Stomach (tissue), 9 donors: ENCODE measurements around the gene RNF115. TPM values are rescaled to one million over a fixed set of nuclear protein-coding genes. Genes with fewer than 3 reads are reported as not detected.
A peak's percentile ranks its signal among the peaks of the same experiment; 100 is the strongest.

Experiments used
- DNase-seq, 2 donors: peaks; one replicate each; pipeline versions ENCODE4 v3.0.0 to v3.0.0-alpha.2; 2013 to 2019
- H3K27ac ChIP-seq, 5 donors: fragments of 200-600 bp in 4 of 5; sonication (generic) in 4 of 5; one replicate each; pipeline ENCODE4 v1.5.1; 2013 to 2019; ENCODE audit warnings: mild to moderate bottlenecking in 1 of 5, moderate library complexity in 1 of 5
- H3K27me3 ChIP-seq, 3 donors: fragments of 200-600 bp; sonication (generic); one replicate each; pipeline ENCODE4 v1.5.1; 2017 to 2019; ENCODE audit warnings: mixed run types in 1 of 3
- H3K36me3 ChIP-seq, 4 donors: fragments of 200-600 bp; sonication (generic); 1 replicate in 3 of 4; 2 replicates in 1 of 4; pipeline ENCODE4 v1.5.1; 2016 to 2019
- H3K4me1 ChIP-seq, 4 donors: fragments of 200-600 bp; sonication (generic); one replicate each; pipeline ENCODE4 v1.5.1; 2016 to 2019
- H3K4me3 ChIP-seq, 4 donors: fragments of 200-600 bp; sonication (generic) in 3 of 4; one replicate each; pipeline ENCODE4 v1.5.1; 2016 to 2019; ENCODE audit warnings: mild to moderate bottlenecking in 1 of 4
- H3K9me3 ChIP-seq, 4 donors: fragments of 200-600 bp; sonication (generic); one replicate each; pipeline ENCODE4 v1.5.1; 2016 to 2019
- CTCF ChIP-seq, 7 experiments: fragments of 450-650 bp in 4 of 7; fragments of 200-600 bp in 3 of 7; sonication (generic) in 3 of 7; IDR thresholded peaks; one replicate each; pipeline ENCODE4 v1.5.1; 2016 to 2019; ENCODE audit warnings: antibody characterized with exemption in 7 of 7, control low read depth in 2 of 7, mild to moderate bottlenecking in 1 of 7
- EP300 ChIP-seq: sonication (generic); formaldehyde crosslinking; IDR thresholded peaks from one replicate; pipeline ENCODE4 v1.6.1; 2017; ENCODE audit warnings: antibody characterized with exemption
- POLR2A ChIP-seq, 4 donors: fragments of 450-650 bp; IDR thresholded peaks; one replicate each; pipeline ENCODE4 v1.6.1; 2016; ENCODE audit warnings: antibody characterized with exemption in 4 of 4, control low read depth in 2 of 4, mild to moderate bottlenecking in 1 of 4, moderate library complexity in 1 of 4
- POLR2AphosphoS5 ChIP-seq, 3 donors: sonication (generic); formaldehyde crosslinking; IDR thresholded peaks; one replicate each; pipeline ENCODE4 v1.6.1; 2016; ENCODE audit warnings: antibody characterized with exemption in 3 of 3
- WGBS, 5 donors: extraction: QIAGEN DNeasy Blood & Tissue Kit in 3 of 5; methylation state at CpG; one replicate each; pipeline versions ENCODE4 v1.1.5 to v1.1.7; 2013 to 2018; 5-methylcytosine and 5-hydroxymethylcytosine counted together
- intact Hi-C: fragments of 100-400 bp; cut with DNase I; formaldehyde crosslinking; loops from one replicate; pipeline ENCODE4 v1.15.1; 2023; ENCODE audit warnings: low total_unique reads
- polyA plus RNA-seq, 3 donors: library from polyadenylated mRNA; stranded (reverse); fragments of 200-250 nt; gene quantifications; one replicate each; pipeline ENCODE4 v1.2.3, GENCODE V29; 2013
- total RNA-seq, 5 donors: library from RNA; depleted of rRNA; stranded (reverse); fragments of >200 nt; gene quantifications; one replicate each; pipeline versions ENCODE4 v1.1.0 to v1.2.3, GENCODE V29; 2014 to 2016
- donor health status: healthy with polysubstance abuse.
- donor health status: Bipolar disorder and iron deficiency.
- donor health status: healthy.

Gene RNF115
- total and polyA plus RNA-seq, 8 donors = 4.8 to 44.1 (median 12.6) TPM

- H3K4me1 ChIP-seq = peaks cover 0 to 2% (median under 1%) of the 10 kb centered on the region in 4 donors
- TF ChIP-seq POLR2A (IDR thresholded peaks at IDR 0.05) = no peak
- TF ChIP-seq CTCF (IDR thresholded peaks at IDR 0.05) = no peak
- no peak for TF ChIP-seq EP300
- TF ChIP-seq POLR2AphosphoS5 (IDR thresholded peaks at IDR 0.05) = no peak
- no peaks in the 10 kb centered on the region for H3K27me3 ChIP-seq
- no peaks in the 10 kb centered on the region for H3K9me3 ChIP-seq
- 67 to 78% (median 72%) methylated on average over 5 of the region's 5 CpGs for WGBS, 5 donors
- no peak for DNase-seq
- H3K36me3 ChIP-seq = no peaks in the 10 kb centered on the region
- intact Hi-C loops = no loop called here
- H3K27ac ChIP-seq = no peak overlapping the region
- no peak overlapping the region for H3K4me3 ChIP-seq
These were observed 127.9 kb downstream of the RNF115 start for GRCh38 chr1:145695821-145696629.

GRCh38 chr1:145692785-145693443, 131.0 kb downstream of the RNF115 start:
- Histone ChIP-seq H3K27me3 (no peaks in the 10 kb centered on the region), H3K9me3 (no peaks in the 10 kb centered on the region), H3K36me3 (no peaks in the 10 kb centered on the region), H3K27ac (no peak overlapping the region), H3K4me3 (no peak overlapping the region), H3K4me1 (peaks cover 0 to 18% (median 12%) of the 10 kb centered on the region in 4 donors)
- TF ChIP-seq EP300 (no peak), POLR2A (IDR thresholded peaks at IDR 0.05) (no peak), POLR2AphosphoS5 (IDR thresholded peaks at IDR 0.05) (no peak), CTCF (IDR thresholded peaks at IDR 0.05) (no peak)
- WGBS, 5 donors = 89 to 95% (median 92%) methylated on average over 11 of the region's 11 CpGs
- DNase-seq = no peak
- intact Hi-C loops = no loop called here

- Histone ChIP-seq H3K27ac (no peak overlapping the region), H3K4me1 (peaks cover 0 to 18% (median 12%) of the 10 kb centered on the region in 4 donors), H3K9me3 (no peaks in the 10 kb centered on the region), H3K27me3 (no peaks in the 10 kb centered on the region), H3K36me3 (no peaks in the 10 kb centered on the region), H3K4me3 (no peak overlapping the region)
- peak in 1 of 2 donors; percentile 71 for DNase-seq
- WGBS, 5 donors = 50 to 61% (median 55%) methylated on average over 5 of the region's 5 CpGs
- TF ChIP-seq POLR2AphosphoS5 (IDR thresholded peaks at IDR 0.05) = no peak
- TF ChIP-seq POLR2A (IDR thresholded peaks at IDR 0.05) = no peak
- no peak for TF ChIP-seq EP300
- TF ChIP-seq CTCF (IDR thresholded peaks at IDR 0.05) = no peak
- intact Hi-C loops = no loop called here
These were observed 133.0 kb downstream of the RNF115 start for GRCh38 chr1:145690587-145691558.

GRCh38 chr1:145689922-145690321, 134.0 kb downstream of the RNF115 start:
- intact Hi-C loops = no loop called here
- TF ChIP-seq EP300 (no peak), CTCF (IDR thresholded peaks at IDR 0.05) (no peak), POLR2AphosphoS5 (IDR thresholded peaks at IDR 0.05) (no peak), POLR2A (IDR thresholded peaks at IDR 0.05) (no peak)
- Histone ChIP-seq H3K4me1 (peaks cover 0 to 18% (median 12%) of the 10 kb centered on the region in 4 donors), H3K4me3 (no peak overlapping the region), H3K36me3 (no peaks in the 10 kb centered on the region), H3K27me3 (no peaks in the 10 kb centered on the region), H3K9me3 (no peaks in the 10 kb centered on the region), H3K27ac (no peak overlapping the region)
- WGBS, 5 donors = 90 to 94% (median 92%) methylated on average over 6 of the region's 6 CpGs
- no peak for DNase-seq
